Cardiac fibroblast (primary cell): ENCODE data around the gene NTRK2.

Source experiments
- DNase-seq, 2 donors: peaks; one replicate each; pipeline versions ENCODE4 v3.0.0 to v3.0.0-alpha.2; 2010; ENCODE audit warnings: low read depth in 2 of 2
- H3K4me3 ChIP-seq, 2 donors: replicated peaks in 1 of 2; 1 replicate in 1 of 2; 2 replicates in 1 of 2; pipeline ENCODE4 v1.5.1; 2011; ENCODE audit warnings: low read depth in 2 of 2, low read length in 2 of 2, mild to moderate bottlenecking in 2 of 2, moderate library complexity in 1 of 2
- TF ChIP-seq, protein P1 (sequence below): IDR thresholded peaks from one replicate; pipeline ENCODE4 v1.5.1; 2011; ENCODE audit warnings: low read depth, mild to moderate bottlenecking, low read length, inconsistent platforms

Gene NTRK2

DNA sequence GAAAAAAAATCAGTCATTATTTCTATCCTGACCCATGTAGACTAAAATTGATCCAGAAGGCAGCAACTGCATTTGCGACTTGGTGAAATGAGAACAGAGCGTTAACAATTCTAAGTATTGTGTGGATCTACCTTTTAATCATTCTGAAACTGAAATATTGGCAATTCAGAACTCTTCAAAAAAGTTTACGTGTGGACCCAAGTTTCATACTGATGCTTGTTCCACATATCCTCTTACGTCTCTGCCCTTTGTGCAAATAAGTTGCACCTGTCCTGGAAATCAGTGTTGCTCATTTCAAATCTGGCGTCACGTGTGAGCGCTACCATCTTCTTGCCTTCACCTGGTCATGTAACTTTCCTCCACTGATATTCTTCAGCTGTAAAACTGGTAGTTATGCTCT is 74.7 kb downstream of the NTRK2 start:
- H3K4me3 ChIP-seq, result no peak overlapping the region
- TF ChIP-seq, protein P1, sequence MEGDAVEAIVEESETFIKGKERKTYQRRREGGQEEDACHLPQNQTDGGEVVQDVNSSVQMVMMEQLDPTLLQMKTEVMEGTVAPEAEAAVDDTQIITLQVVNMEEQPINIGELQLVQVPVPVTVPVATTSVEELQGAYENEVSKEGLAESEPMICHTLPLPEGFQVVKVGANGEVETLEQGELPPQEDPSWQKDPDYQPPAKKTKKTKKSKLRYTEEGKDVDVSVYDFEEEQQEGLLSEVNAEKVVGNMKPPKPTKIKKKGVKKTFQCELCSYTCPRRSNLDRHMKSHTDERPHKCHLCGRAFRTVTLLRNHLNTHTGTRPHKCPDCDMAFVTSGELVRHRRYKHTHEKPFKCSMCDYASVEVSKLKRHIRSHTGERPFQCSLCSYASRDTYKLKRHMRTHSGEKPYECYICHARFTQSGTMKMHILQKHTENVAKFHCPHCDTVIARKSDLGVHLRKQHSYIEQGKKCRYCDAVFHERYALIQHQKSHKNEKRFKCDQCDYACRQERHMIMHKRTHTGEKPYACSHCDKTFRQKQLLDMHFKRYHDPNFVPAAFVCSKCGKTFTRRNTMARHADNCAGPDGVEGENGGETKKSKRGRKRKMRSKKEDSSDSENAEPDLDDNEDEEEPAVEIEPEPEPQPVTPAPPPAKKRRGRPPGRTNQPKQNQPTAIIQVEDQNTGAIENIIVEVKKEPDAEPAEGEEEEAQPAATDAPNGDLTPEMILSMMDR, result no peak
- DNase-seq, result no peak

DNA sequence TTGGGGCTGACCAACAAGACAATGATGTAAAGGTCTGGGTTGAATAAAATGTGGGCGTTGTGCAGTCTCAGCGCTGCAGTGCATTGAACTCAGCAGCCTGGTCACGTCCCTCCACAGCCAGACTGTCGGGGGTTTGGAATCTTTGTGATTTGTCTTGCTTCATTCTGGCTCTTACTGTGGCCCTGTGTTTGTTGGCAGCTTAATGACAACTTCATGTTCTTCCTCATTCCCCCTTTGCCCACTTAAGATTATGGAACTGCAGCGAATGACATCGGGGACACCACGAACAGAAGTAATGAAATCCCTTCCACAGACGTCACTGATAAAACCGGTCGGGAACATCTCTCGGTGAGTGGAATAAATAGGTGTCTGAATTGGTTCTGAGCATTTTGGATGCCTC is 75.2 kb downstream of the NTRK2 start:
- H3K4me3 ChIP-seq, result no peak overlapping the region
- no peak for DNase-seq
- TF ChIP-seq, protein P1, result no peak

DNA sequence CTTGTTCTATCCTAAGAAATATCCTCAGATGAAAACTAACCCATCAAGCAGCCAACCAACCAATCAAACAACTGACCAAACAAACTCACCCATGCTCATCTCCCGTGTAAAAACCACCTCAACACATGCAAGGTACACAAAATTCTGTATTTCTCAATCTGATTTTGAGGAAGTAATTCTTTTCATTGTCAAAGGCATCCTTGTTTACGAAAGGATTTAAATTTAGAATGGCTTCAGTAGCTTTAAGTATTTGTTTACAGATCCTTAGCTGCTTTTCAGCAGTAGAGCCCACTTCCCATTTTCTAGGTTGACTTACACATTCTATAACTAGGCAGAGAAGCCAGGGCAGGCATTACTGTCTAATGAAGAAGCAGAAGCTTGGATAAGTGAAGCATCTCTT is 78.6 kb downstream of the NTRK2 start:
- H3K4me3 ChIP-seq, result no peak overlapping the region
- TF ChIP-seq, protein P1, result no peak
- DNase-seq, result no peak

DNA sequence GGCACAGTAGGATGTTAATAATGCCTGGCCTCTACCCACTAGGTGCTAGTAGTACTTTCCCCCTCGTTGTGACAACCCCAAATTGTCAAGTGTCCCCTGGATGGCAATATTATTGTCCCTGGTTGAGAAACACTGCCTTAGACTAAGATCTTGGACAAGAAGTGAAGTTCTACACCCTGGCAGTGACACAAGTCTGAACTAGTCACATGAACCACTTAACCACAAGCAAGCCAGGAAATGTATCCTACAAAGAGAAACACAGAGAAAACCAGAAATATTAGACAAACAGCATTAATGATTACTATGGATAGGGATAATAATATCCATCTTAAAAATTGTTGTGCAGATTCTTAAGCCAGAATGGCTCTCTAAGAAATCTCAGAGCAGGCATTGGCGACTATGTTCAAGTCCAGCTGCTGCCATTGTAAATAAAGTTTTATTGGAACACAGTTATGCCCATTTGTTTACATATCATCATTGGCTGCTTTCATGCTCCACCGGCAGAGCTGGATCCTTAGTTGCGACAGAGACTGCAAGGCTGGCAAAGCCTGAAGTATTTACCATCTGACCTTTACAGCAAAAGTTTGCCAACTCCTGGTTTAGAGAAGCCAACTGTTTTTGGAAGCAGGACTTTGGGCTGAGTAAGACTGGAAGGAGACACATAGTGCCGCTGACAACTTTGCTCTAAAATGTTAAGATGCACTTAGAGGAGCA is 80.8 kb downstream of the NTRK2 start:
- TF ChIP-seq, protein P1, result no peak

DNA sequence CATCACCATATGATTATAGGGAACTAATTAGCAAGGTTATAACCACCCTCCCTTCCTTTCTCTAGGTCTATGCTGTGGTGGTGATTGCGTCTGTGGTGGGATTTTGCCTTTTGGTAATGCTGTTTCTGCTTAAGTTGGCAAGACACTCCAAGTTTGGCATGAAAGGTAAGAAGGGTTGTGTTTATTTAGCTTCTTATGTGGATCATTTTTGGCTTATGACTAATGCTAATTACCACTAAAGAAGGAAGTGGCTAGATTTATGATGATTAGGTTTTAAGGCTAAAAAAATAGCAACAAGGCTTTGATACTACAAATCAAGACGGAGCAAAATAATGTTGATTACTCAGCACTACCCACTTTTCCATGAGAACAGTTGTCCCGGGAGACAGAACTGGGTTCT is 82.4 kb downstream of the NTRK2 start:
- no peak overlapping the region for H3K4me3 ChIP-seq
- TF ChIP-seq, protein P1, result no peak
- no peak for DNase-seq

More for the DNA sequence above, 80.8 kb downstream of the NTRK2 start:
- no peak for DNase-seq
- no peak overlapping the region for H3K4me3 ChIP-seq

DNA sequence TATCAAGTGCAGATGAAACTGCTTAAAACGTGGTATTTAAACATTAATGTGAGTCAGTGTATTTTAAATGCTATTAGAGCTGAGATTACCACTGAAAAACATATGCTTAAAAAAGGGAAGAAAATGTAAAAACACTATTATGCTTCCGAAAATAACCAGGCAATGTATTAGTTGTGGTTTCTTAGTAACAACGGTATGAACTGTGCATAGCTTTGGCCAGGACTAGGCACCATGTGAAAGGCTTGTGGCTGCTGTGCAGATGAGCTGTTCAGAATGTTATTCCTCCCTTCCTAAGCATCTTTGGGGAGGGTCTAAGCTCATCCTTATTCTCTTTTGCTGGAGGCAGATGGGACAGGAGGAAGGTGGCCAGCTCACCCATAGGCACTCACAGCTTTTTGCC is 84.9 kb downstream of the NTRK2 start:
- H3K4me3 ChIP-seq, result no peak overlapping the region
- TF ChIP-seq, protein P1, result no peak
- DNase-seq, result peak in 1 of 2 donors; percentile 20

DNA sequence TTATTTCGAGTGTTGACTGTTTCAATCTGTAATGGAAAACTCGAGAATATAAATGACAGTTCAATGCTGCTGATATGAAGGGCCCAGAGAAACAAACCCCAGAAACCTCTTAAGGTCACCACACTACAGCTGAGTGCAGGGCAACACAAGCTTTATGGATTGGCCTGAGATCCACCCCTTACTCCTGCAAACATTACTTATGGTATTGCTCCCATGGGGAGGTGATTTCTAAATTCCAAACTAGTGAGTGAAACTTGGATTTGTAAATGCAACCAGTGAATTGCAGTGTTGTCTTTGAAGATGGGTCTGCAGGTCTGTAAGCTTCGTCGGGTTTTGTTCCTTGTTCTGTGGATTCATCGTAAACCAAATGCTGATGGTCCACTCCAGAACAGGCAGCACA is 85.4 kb downstream of the NTRK2 start:
- H3K4me3 ChIP-seq, result no peak overlapping the region
- peak in 1 of 2 donors; percentile 45 for DNase-seq
- TF ChIP-seq, protein P1, result no peak
